Neural progenitor cell (in vitro differentiated cells): ENCODE results near the gene OAF. TPM values are rescaled to one million over a fixed set of nuclear protein-coding genes. Genes with fewer than 3 reads are reported as not detected.

Source experiments
- DNase-seq: peaks from one replicate; pipeline ENCODE4 v3.0.0-alpha.2; 2016; ENCODE audit warnings: low spot score
- H2AFZ ChIP-seq: fragments of 200-600 bp; sonication (generic); replicated peaks from 2 replicates; pipeline ENCODE4 v1.6.1; 2016; ENCODE audit warnings: antibody characterized with exemption
- H3F3A ChIP-seq: fragments of 200-600 bp; sonication (generic); 2 replicates; pipeline ENCODE4 v1.6.1; 2016; ENCODE audit warnings: antibody characterized with exemption, low read depth
- H3K27ac ChIP-seq: fragments of 200-600 bp; sonication (generic); 2 replicates; pipeline ENCODE4 v1.5.1; 2016; ENCODE audit warnings: mild to moderate bottlenecking
- H3K27me3 ChIP-seq: fragments of 200-600 bp; sonication (generic); 2 replicates; pipeline ENCODE4 v1.6.1; 2016; ENCODE audit warnings: mild to moderate bottlenecking, moderate library complexity
- H3K36me3 ChIP-seq: fragments of 200-600 bp; sonication (generic); 2 replicates; pipeline ENCODE4 v1.5.1; 2016
- H3K4me1 ChIP-seq: fragments of 200-600 bp; sonication (generic); 2 replicates; pipeline ENCODE4 v1.6.1; 2016; ENCODE audit warnings: mixed run types
- H3K4me2 ChIP-seq: fragments of 200-600 bp; sonication (generic); 2 replicates; pipeline ENCODE4 v1.6.1; 2016
- H3K4me3 ChIP-seq: fragments of 200-600 bp; sonication (generic); 2 replicates; pipeline ENCODE4 v1.5.1; 2016
- H3K79me2 ChIP-seq: fragments of 200-600 bp; sonication (generic); 2 replicates; pipeline ENCODE4 v1.6.1; 2016; ENCODE audit warnings: low read depth
- H3K9ac ChIP-seq: fragments of 200-600 bp; sonication (generic); 2 replicates; pipeline ENCODE4 v1.6.1; 2016
- H3K9me3 ChIP-seq: fragments of 200-600 bp; sonication (generic); 2 replicates; pipeline ENCODE4 v1.5.1; 2016; ENCODE audit warnings: low read depth
- H4K20me1 ChIP-seq: fragments of 200-600 bp; sonication (generic); 2 replicates; pipeline ENCODE4 v1.6.1; 2016; ENCODE audit warnings: low read depth
- H3K27ac Mint-ChIP-seq: 3 replicates; pipeline ENCODE4 v1.8.0; 2021; ENCODE audit warnings: mixed read lengths
- H3K27me3 Mint-ChIP-seq: 2 replicates; pipeline ENCODE4 v1.8.0; 2022; ENCODE audit warnings: low read depth, mild to moderate bottlenecking, inconsistent platforms, moderate library complexity, mixed read lengths; ENCODE audit not compliant: insufficient read depth
- H3K36me3 Mint-ChIP-seq: 3 replicates; pipeline ENCODE4 v1.8.0; 2021; ENCODE audit warnings: mixed read lengths
- H3K4me1 Mint-ChIP-seq: 3 replicates; pipeline ENCODE4 v1.8.0; 2021; ENCODE audit warnings: mixed read lengths
- H3K4me3 Mint-ChIP-seq: 3 replicates; pipeline ENCODE4 v1.8.0; 2021; ENCODE audit warnings: mild to moderate bottlenecking, moderate library complexity, mixed read lengths
- H3K9me3 Mint-ChIP-seq: 3 replicates; pipeline ENCODE4 v1.8.0; 2020; ENCODE audit warnings: mixed read lengths
- EZH2 ChIP-seq: fragments of 200-600 bp; sonication (generic); IDR thresholded peaks from 2 replicates; pipeline ENCODE4 v1.6.1; 2017; ENCODE audit warnings: antibody characterized with exemption, mild to moderate bottlenecking, moderate library complexity
- EZH2phosphoT487 ChIP-seq: fragments of 200-600 bp; sonication (generic); IDR thresholded peaks from 2 replicates; pipeline ENCODE4 v1.6.1; 2017; ENCODE audit warnings: antibody characterized with exemption
- total RNA-seq: library from RNA; depleted of rRNA; stranded (reverse); fragments of >200 nt; gene quantifications from 2 replicates; pipeline ENCODE4 v1.2.3, GENCODE V29; 2015; ENCODE audit warnings: low replicate concordance
- TF ChIP-seq, protein P1 (sequence below): fragments of 200-600 bp; sonication (generic); IDR thresholded peaks from 2 replicates; pipeline ENCODE4 v1.5.1; 2017; ENCODE audit warnings: antibody characterized with exemption, mild to moderate bottlenecking

Gene OAF
- total RNA-seq, 1 donor from 2014 or later: 0.47 TPM

DNA sequence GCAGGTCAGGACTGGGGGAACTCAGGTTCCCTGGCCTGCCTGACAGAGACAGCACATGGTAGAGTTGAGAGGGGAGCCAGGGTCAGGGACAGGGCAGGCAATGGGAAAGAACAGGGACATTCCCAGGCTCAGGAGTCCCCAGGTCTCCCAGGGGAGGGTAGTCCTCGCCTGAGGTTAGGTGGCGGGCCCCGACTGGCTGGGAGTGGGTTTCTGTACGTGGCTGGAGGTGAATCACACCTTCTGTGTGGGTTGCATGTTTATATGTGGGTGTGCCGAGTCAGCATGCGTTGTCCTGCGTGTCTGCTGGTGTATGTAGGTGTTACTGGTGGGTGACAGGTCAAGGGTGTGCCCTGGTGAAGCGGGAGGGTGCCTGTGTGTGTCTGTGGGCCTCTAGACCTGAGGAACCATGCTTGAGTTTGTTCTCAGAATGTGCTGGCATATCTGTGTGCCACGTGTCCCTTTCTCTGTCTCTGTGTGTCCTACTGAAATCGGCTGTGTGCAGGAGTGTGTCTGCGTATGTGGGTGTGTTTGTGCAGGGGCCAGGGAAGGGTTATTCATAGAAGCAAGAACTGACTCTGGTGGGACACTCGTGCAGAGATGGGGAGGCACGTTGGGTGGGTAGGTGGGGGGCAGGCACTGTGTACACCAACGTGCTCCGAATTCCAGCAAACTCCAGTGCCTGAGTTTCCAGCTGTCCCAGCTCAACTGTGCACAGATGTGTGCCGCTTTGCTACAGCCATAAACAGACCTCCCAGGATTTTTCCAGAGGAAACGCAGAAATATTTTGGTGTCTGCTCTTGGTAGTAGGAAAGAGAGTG is 23.8 kb upstream of the OAF start:
- H3K9me3 Mint-ChIP-seq: no peaks in the 10 kb centered on the region
- peaks cover 3% of the 10 kb centered on the region for H3K36me3 Mint-ChIP-seq
- no peak for DNase-seq
- H3K4me1 ChIP-seq: peaks cover 39% of the 10 kb centered on the region
- no peaks in the 10 kb centered on the region for H4K20me1 ChIP-seq
- H3K27me3 Mint-ChIP-seq: peaks cover 17% of the 10 kb centered on the region
- H3K4me1 Mint-ChIP-seq: peaks cover 90% of the 10 kb centered on the region
- H3K27ac ChIP-seq: no peak overlapping the region
- no peak overlapping the region for H3K4me3 ChIP-seq
- H3K4me3 Mint-ChIP-seq: peak overlapping the region; percentile 62
- H3K27me3 ChIP-seq: peaks cover 23% of the 10 kb centered on the region
- H2AFZ ChIP-seq: peak overlapping the region; percentile 54
- TF ChIP-seq EZH2: no peak
- TF ChIP-seq, protein P1, sequence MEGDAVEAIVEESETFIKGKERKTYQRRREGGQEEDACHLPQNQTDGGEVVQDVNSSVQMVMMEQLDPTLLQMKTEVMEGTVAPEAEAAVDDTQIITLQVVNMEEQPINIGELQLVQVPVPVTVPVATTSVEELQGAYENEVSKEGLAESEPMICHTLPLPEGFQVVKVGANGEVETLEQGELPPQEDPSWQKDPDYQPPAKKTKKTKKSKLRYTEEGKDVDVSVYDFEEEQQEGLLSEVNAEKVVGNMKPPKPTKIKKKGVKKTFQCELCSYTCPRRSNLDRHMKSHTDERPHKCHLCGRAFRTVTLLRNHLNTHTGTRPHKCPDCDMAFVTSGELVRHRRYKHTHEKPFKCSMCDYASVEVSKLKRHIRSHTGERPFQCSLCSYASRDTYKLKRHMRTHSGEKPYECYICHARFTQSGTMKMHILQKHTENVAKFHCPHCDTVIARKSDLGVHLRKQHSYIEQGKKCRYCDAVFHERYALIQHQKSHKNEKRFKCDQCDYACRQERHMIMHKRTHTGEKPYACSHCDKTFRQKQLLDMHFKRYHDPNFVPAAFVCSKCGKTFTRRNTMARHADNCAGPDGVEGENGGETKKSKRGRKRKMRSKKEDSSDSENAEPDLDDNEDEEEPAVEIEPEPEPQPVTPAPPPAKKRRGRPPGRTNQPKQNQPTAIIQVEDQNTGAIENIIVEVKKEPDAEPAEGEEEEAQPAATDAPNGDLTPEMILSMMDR: no peak
- no peak for TF ChIP-seq EZH2phosphoT487
- no peaks in the 10 kb centered on the region for H3K36me3 ChIP-seq
- H3K4me2 ChIP-seq: peak overlapping the region; percentile 19
- no peaks in the 10 kb centered on the region for H3K9me3 ChIP-seq
- no peaks in the 10 kb centered on the region for H3F3A ChIP-seq
- no peak overlapping the region for H3K9ac ChIP-seq
- H3K27ac Mint-ChIP-seq: peak overlapping the region; percentile 86
- no peaks in the 10 kb centered on the region for H3K79me2 ChIP-seq

DNA sequence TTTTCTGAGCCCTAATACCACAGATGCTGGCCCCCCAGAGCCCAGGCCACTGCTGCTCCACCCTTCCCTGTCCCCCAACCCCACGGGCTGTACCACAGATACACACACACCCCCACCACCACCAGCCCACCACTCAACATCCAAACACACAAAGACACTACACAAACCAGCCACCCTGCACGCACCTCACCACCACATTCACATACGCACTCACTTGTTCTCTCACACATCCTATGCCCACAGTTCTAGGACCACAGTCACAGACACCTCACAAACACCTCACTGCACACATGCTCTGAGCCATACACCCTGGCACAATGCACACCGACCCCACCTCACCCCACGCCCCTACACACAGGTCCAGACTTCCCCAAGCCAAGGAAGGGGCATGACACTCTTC is 22.5 kb upstream of the OAF start:
- Mint-ChIP-seq H3K27me3 (peaks cover 15% of the 10 kb centered on the region), H3K4me1 (peaks cover 82% of the 10 kb centered on the region), H3K4me3 (no peak overlapping the region), H3K9me3 (no peaks in the 10 kb centered on the region), H3K36me3 (peaks cover 3% of the 10 kb centered on the region), H3K27ac (peak overlapping the region; percentile 82)
- DNase-seq: no peak
- no peak overlapping the region for H2AFZ ChIP-seq
- no peak overlapping the region for H3K4me3 ChIP-seq
- H4K20me1 ChIP-seq: no peaks in the 10 kb centered on the region
- no peaks in the 10 kb centered on the region for H3K79me2 ChIP-seq
- peaks cover 32% of the 10 kb centered on the region for H3K4me1 ChIP-seq
- H3K27me3 ChIP-seq: peaks cover 20% of the 10 kb centered on the region
- H3K9me3 ChIP-seq: no peaks in the 10 kb centered on the region
- H3K36me3 ChIP-seq: no peaks in the 10 kb centered on the region
- no peaks in the 10 kb centered on the region for H3F3A ChIP-seq
- TF ChIP-seq EZH2: no peak
- no peak for TF ChIP-seq EZH2phosphoT487
- TF ChIP-seq, protein P1: no peak
- no peak overlapping the region for H3K4me2 ChIP-seq
- no peak overlapping the region for H3K9ac ChIP-seq
- H3K27ac ChIP-seq: no peak overlapping the region

DNA sequence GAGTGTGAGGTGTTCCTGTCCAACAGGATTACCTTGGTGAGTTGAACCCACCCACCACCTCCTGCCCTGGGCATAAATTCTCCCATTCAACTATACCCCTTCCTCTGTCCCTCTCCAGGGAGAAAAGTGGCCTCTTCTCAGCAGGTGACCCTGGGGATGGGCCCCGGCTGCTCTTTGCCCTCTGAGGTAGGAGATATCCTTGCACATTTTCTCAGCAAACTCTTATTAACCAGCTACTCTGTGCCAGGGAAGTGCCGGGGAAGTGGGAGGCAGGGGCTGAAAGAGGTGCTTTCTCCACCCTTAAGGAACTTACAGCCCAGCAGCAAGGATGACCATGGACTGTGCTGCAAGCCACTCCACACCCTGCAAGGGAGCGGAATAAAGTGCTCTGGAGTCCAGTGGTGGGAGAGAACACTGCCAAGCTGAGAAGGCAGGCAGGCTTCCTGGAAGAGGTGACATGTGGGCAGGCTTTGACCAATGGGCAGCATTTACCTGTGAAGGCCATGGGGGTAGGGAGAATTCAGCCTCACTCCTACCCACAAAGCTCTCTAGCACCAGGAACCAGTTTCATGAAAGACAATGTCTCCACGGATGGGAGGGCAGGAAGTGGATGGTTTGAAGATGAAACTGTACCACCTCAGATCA is 21.9 kb upstream of the OAF start:
- Histone ChIP-seq H4K20me1 (no peaks in the 10 kb centered on the region), H3K79me2 (no peaks in the 10 kb centered on the region), H3K4me1 (peaks cover 32% of the 10 kb centered on the region), H3K9ac (no peak overlapping the region), H3F3A (no peaks in the 10 kb centered on the region), H3K4me3 (no peak overlapping the region), H3K27ac (no peak overlapping the region), H3K9me3 (no peaks in the 10 kb centered on the region), H2AFZ (no peak overlapping the region), H3K27me3 (peaks cover 20% of the 10 kb centered on the region), H3K36me3 (no peaks in the 10 kb centered on the region), H3K4me2 (no peak overlapping the region)
- DNase-seq: no peak
- H3K36me3 Mint-ChIP-seq: peaks cover 3% of the 10 kb centered on the region
- peak overlapping the region; percentile 52 for H3K4me3 Mint-ChIP-seq
- TF ChIP-seq EZH2phosphoT487 (no peak), EZH2 (no peak)
- TF ChIP-seq, protein P1: no peak
- peaks cover 12% of the 10 kb centered on the region for H3K27me3 Mint-ChIP-seq
- no peaks in the 10 kb centered on the region for H3K9me3 Mint-ChIP-seq
- H3K4me1 Mint-ChIP-seq: peaks cover 80% of the 10 kb centered on the region
- no peak overlapping the region for H3K27ac Mint-ChIP-seq
